Measurements from ENCODE around the gene HDAC3.

The HDAC3 gene

DNA sequence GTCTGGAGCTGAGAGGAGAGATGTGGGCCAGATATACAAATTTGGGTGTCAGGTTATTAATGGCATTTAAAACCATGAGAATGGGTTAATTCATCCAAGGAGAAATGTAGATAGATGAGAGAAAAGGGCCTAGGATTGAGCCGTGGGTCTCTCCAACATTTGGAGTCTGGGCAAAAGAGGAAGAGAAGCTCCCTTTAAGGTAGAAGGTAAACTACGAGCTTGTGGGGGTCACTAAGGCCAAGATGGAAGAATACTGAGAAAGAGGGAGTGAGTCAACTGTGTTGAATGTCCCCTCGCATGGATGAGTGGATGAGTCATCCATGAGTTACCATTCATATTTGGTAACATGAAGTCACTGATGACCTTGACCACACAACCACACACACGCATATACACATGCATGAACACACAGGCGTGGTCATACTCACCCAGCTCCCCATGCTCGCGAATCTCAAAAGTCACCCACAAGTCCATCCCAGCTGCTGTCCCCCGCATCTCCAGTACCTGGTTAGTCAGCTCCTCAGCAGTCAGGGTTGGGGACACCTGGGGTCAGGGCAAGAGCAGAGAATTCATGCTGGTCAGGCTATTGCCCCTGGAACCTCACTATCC, 21.4 kb upstream of the HDAC3 start:
- DNase-seq, result no peak

DNA sequence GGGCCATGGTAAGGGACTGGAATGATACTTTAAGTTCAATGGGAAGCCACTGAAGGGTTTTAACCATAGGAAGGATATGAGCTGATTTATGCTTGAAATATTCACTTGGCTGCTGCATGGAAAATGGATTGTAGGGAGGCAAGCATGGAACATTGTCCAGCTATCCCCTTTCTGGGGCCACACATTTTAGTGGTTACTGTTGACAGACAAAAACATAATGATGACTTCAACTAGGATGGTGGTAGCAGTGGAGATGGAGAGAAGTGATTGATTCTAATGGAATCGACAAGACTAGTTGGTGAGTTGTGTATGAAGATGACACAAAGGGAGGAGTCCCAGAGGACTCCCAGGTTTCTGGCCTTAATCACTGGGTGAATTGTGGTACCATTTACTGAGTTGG, 20.8 kb upstream of the HDAC3 start:
- DNase-seq, result no peak

DNA sequence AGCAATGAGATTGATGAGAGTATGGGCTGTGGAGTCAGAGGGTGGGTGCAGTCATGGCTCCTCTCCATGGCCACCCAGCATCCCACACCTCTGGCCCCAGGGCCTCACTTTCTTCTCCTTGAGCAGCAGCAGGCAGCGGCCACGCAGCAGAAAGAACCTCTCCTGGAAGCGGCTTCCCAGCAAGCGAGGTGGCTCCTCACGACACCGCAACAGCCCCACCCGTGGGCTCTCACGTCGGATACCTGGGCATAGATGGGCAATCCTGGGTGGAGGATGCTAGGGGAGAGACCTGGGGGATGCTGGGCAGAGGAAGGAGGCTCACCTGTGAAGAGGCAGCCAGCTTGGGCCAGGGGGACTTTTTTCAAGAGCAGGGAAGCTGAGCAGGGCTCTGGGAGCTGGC, 19.7 kb upstream of the HDAC3 start:
- no peak for DNase-seq

DNA sequence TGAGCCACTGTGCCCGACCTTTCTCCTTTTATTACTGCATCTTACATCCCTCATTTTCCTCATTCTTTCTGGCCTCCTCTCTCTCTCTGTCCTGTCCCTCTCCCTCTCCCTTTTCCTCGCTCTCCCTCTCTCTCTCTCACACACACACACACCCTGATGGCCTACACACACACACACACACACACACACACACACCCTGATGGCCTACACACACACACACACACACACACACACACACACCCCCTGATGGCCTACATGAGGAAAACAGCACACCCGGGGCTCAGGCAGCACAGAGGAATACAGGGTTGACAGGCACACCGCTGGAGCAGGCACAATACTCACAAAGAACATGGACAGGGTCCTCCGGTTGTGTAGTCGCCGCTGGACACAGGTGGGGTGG, 18.4 kb upstream of the HDAC3 start:
- DNase-seq, result no peak

DNA sequence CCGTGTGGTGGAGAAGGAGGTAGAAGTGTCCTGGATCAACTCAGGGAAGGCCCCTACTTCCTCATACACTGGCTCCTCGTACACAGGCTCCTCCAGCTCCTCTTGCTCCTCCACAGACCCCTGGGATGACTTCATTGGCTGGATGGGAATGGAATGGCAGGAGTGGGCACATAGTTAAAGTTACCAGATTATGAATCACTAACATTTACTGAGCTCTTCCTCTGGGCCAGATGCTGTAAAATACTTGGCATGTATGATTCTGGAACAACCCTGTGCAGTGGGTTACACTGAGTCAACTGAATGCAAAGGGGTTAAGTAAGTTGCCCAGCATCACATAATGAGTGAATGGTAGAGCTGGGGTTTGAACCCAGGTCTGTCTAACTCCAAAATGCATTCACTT, 17.6 kb upstream of the HDAC3 start:
- DNase-seq, result no peak

DNA sequence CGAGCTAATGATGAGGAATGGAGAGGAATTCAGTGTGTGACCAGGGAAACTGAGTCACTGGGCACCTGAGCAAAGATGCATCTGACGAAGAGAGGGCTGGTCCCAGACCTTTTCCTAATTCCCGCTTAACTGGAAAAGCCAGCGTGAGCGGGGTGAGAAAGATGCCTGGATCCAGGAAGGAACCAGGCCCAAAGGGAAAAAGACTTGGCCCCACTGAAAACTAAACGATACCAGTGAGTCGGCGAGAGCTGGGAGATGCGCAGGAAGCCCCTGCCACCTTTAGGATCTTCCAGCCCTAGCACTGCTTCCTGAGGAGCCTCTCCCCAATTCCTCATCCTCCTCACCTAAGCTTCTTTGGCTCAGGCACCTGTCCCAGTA, 15.1 kb upstream of the HDAC3 start:
- DNase-seq, result no peak

DNA sequence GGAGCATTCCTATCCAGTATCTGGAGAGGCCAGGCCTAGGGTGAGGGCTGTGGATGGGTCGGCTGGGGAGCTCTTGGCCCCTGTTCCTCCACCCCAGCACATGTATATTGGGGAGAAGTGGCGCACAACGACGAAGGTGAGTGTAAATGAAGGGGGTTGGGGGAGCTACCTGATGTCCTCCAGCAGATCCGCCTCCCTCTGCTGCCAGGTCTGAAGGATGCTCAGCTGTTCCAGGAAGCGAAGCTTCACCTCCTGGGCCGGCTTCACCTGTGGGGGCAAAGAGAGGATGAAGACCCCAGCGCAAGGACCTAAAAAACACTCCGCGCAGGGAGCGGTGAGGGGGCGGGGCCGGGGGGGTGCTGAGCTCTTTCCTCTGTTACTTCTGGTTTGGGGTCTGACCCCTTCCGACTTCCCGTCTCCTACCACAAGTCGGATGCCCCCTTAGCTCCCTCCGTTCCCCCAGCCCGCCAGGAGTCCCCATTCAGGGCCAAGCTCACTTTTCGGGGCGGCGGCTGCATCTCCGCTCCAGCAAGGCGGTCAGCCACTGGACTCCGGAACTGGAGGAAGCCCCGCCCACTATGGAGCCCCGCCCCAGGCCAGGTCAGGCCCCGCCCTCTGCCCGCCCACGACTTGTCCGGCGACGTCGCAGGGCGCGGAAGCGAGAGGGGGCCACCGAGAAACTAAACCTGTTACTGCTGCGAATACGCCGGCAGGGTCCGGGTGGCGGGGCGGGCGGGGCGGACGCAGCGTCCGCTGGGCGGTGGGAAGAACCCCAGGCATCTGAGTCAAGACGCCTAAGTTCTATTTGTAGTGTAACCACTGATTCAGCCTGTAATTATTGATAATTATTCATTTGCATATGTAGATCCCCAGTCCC, 14.4 kb upstream of the HDAC3 start, which contains the start of gene FCHSD1:
FCHSD1 (minus strand) TSS at position 568 of the 877 bp plus-strand sequence; CDS start at position 518, 50 bp downstream.
- no peak for DNase-seq

DNA sequence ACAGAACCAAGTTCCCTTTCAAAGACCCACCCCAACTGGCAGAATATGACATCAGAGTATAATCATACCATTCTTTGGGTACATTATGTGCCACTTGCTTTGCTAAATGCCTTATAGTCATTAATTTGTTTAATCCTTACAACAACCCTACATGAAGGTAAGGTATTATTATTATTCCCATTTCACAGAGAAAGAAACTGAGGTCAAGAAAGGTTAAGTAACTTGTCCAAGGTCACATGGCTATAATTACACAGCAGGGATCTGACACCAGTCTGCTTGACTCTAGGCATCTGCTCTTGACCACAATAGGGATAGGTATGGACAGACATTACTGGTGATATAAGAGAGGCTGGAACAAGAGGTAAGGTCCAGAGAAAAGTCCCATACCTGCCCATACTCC, 13.3 kb upstream of the HDAC3 start:
- DNase-seq, result no peak

DNA sequence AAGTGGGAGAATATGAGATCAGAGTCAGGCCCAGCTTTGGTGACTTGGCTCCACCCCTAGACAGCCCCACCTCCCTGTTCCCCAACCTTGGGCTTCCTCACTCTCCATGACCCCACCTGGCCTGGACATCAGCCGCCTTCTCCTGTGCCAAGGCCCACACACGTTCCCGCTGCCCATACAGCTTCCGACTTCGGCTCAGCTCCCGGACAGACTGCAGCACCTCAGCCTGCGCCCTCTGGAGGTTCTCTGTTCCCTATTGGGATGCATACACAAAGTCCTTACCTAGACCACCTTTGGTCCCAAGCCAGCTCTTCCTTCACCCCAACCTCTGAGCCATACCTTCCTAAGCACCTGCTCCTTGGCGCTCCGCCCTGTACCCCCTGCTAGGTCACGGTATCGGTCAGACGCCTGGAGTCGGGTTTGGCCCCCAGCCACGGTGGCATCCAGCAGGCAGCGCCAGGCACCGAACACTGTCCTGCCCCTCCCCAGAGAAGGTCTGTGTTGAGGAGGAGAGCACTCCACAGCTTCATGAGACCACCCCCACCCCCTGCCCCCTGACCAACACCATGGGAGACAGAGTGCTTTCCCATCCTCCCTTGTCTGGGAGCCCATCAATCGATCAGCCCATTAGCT, 12.5 kb upstream of the HDAC3 start:
- DNase-seq, result no peak

DNA sequence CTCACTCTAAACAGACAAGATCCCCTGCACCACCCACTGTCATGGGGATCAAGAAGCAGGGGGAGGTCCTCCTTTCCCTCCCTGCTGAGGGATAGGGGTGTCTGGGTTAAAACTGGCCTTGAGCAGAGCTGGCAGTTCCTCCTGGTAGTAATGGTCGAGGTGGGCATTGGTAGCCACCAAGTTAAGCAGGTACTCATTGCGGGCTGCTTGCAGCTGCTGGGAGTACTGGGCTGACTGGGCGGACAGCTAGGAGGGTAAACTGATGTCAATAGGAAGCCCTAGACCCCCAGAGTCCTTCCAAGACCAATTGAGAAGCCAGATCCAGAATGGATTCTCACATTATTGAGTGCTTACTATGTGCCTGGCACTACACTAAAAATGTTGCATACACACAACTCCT, 11.2 kb upstream of the HDAC3 start:
- DNase-seq, result no peak

DNA sequence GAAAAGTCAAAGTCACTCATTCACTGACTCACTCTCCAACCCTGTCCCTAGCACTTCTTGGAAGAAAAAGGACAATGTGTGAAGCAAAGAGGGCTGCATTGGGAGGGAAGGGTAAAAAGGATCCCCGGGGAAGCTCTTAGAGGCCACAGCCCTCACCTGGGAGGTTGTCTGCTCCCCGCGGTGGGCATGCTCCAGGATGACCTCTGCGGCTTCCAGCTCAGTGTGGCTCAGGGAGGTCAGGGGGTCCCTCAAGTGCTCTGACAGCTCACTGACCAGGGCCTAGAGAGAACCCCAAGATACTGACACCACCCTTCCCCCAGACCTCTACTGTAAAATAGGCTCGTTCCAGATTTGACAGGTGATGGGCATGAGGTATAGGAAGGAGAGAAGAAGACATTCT, 10.6 kb upstream of the HDAC3 start:
- DNase-seq, result no peak

DNA sequence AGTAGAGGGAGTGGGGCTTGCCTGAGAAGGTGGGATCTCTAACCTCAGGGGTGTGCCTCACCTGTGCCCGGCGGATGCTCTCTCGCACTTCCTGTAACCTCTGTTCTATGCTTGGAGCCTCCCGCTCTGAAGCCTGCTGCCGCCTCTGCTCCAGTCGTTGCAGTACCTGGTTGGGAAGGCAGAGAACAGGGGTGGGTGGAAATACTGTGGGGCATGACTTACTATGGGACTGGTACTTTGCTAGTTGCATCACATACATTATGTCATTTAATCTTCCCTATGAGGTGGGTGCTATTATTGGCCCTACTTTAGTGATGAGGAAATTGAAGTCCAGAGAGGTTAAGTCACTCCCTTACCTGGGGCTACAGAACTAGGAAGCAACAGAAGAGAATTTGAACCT, 9.4 kb upstream of the HDAC3 start:
- no peak for DNase-seq

DNA sequence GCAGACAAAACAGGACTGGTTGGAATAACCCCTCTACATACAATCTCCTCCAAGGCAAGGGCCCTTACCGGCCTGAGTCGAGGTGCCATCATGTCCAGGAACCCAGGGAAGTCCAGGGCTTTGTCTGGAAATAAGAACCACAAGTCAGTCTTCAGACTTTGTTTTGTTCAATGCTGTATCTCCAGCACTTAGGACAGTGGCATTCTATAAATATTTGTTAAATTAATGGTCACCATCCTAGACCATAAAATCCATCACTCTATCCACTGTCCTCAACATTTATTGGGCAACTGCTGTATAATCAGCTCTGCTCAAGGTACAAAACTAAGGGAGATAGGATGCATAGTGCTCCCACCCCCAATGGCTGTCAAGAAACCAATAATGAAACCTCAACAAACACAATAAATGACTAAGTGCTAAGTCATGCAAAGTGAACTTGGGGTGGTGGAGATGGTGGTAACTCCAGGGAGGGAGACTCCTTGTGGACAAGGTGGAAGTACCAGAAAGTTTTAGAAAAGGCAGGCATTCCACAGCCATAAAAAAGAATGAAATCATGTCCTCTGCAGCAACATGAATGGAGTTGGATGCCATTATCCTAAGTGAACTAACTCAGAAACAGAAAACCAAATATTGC, 5.1 kb upstream of the HDAC3 start:
- no peak for DNase-seq

DNA sequence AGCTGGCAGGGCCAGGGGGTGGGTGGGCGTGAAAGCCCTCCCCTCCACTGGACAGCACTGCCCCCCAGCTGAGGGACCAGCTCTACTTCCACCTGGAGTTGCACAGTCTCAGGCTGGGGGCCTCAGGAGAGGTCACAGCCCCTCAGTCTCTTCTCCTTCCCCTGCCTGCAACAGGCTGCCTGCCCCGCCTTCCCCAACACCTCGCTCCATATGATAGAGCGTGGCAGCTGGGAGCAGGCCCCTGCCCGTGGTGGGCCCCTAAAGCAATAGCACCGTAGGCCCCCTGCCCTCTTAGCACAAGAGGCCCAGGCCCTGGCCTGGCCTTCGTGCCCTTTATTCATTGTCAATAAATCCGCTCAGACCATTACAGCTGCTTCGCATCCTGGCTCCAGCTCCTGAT, 4.0 kb upstream of the HDAC3 start:
- DNase-seq, result no peak

DNA sequence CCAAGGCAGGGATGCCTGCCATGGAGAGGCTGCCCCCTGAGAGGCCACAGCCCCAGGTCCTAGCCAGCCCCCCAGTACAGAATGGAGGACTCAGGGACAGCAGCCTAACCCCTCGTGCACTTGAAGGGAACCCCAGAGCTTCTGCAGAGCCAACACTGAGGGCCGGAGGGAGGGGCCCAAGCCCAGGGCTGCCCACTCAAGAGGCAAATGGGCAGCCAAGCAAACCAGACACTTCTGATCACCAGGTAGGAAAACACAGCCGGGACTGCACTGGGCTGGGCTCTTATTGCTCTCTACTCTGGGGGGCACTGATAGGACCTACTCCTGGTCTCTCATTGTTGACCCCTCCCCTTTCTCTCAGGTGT, 3.4 kb upstream of the HDAC3 start:
- no peak for DNase-seq

DNA sequence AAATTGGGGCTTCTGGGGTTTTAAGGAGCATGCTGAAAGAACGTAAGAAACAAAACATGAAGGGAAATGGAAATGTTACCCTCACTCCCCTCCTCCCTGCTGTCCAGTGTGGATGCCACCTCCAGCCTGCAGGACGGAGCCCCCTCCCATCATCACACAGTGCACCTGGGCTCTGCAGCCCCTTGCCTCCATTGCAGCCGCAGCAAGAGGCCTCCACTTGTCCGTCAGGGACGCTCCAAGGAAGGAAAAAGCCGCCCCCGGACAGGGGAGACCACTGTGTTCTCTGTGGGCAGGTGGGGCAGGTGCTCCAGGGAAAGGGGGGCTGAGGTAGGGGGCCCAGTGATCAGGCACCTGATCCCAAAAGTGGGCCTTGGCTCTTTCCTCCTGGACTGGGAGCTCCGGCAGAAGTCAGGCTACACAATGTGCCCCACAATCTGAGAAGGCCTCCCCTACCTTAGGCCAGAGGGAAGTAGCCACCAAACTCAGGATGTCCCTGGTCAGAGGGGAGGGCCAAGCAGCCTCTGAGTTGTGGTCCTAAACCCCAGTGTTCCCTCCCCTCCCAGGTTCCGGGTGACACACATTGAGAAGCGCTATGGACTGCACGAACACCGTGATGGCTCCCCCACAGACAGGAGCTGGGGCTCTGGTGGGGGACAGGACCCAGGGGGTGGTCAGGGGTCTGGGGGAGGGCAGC, 2.9 kb upstream of the HDAC3 start:
- DNase-seq, result no peak

DNA sequence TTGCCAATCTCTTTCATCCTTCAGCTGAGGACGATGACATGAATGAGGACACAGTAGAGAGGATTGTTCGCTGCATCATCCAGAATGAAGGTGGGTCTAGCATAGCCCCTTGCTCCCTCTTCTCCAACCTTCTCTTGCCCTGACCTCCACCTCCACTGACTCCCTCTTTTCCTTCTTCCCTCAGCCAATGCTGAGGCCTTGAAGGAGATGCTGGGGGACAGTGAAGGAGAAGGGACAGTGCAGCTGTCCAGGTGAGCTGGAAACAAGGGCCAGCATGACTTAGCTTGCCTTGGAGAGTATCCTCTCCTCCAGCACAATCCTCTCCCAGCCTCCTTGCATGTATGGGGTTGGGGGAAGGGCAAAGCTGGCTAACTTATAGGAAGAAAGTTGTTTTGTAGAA, 2.1 kb upstream of the HDAC3 start:
- DNase-seq, result no peak

DNA sequence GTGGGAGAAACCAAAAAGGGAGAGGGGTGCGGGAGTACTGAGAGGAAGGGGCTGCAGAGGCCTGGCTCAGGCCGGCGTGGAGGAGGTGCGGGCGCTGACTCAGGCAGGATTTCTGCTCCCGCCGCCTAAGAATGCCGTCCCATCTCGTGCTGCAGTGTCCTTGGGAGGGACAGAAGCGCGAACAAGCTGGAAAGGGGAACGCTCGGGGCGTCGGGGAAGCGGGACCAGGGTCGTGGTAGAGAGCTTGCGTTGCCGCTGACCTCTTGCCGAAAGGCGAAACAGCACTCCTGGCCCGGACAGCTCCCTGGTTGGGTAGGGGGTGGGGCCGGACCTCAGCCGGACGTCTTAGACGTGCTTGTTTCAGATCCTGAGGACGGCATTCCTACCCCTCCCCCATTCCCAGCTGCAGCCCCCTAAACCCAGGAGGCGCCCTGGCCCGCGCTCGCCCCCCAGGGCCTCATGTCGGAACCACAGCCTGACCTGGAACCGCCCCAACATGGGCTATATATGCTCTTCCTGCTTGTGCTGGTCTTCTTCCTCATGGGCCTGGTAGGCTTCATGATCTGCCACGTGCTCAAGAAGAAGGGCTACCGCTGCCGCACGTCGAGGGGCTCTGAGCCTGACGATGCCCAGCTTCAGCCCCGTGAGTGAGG, 1.2 kb upstream of the HDAC3 start:
- DNase-seq, result no peak

DNA sequence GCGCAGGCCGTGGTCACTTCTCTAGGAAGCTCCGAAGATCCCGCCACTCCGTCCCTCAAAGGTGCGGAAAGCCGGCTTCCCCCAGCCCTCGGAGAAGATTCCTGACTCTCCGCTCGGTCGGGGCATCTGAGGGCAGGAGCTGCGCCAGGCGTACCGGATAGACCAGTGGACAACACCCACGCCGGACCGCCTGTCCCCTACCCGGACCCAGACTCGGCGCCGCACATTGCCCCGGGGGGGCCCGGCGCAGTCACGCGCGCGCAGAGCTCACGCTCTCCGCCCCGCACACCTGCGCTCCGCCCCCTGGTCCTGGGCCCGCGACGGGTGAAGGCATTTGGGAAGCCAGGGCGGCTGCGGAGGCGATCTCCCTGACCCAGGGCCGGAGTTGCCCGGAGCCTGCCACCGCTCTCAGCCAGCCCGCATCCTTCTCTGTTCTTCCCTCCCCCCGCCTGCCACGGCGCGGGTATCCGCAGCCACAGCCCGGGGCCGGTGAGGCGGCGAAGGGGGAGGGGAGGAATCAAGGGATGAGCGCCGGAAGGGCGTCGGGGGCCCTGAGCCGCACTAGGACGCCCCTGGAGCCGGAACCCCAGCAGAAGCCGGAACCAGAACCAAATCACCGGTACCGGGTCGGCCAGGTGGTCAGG, 596 bp upstream of the HDAC3 start:
- no peak for DNase-seq

DNA sequence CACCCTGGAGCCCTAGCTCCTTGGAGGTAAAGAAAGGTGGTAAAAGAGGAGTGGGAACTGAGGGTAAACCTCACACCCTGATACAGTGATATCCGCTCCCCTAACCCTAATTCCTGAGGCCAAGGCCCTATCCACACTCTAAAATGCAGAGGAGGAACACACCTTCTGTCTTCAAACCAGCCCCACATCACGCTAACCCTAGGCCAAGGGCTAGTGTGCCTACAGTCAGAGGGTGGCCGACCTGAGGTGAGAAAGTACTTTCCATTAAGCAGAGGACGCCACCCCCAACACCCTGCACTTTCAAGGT, 590 bp downstream of the HDAC3 start:
- no peak for DNase-seq

DNA sequence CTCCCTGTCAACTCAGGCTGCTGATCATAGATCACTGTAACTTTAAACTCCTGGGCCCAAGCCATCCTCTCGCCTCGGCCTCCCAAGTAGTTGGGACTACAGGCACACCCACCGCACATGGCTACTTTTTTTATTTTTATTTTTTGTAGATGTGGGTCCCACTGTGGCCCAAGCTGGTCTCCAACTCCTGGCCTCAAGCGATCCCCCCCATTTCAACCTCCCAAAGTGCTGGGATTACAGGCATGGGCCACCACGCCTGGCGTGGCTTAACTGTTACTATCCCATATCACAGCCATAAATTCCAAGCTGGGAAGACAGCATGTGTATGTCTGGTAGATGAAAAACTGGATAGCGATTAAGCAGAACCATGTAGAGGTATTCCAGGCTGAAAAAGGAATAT, 1.0 kb downstream of the HDAC3 start:
- DNase-seq, result no peak

DNA sequence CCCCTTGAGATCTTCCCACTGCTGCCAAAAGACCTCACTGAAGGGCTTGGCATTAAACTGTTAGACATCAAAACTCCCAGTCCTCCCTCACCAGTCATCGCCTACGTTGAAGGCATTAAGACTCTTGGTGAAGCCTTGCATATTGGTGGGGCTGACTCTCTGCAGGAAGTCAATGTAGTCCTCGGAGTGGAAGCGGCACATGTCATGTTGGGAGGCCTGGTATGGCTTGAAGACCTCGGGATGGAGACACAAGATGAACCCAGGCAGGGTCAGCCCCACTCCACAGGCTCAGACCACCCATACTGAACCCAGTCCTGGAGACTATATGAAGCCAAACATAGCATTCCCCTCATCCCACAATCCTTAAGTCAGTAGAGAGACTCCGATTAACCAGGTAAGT, 1.9 kb downstream of the HDAC3 start:
- DNase-seq, result no peak

Data from NCI-H2171 (cell line).